Astrocyte of the spinal cord (primary cell): ENCODE measurements around the gene RTRAF.
A peak's percentile ranks its signal among the peaks of the same experiment; 100 is the strongest.

Source experiments
- DNase-seq: peaks from one replicate; pipeline ENCODE4 v3.0.0; 2011; ENCODE audit warnings: low read depth, low spot score
- H3K4me3 ChIP-seq: 2 replicates; pipeline ENCODE4 v1.5.1; 2011; ENCODE audit warnings: low read depth, mild to moderate bottlenecking, low read length, moderate library complexity
- CTCF ChIP-seq: IDR thresholded peaks from 2 replicates; pipeline ENCODE4 v1.5.1; 2012; ENCODE audit warnings: low read depth, mild to moderate bottlenecking, low read length, inconsistent platforms
- in situ Hi-C: cut with HindIII; loops from 2 replicates; pipeline ENCODE4 v1.10.0; 2017; ENCODE audit warnings: low sequenced_read_pairs

The RTRAF gene

DNA sequence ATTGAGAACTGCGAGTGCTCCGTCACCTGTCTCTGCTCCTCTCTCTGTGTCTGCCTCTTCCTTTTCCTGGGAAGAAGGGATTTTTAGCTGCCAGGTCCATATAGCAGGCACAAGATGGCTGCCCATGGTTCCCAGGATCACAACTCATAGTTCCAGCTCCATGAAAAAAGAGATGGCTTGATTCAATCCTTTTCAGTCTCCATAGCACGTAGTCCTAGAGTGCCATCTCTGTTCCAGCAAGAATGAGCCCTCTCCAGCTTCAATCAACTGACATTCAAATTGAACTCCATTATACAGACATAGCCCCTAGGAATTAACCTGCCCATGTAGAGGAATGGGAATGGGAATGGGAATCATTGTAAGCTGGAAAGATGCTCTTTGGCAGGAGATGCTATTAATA lies 34.7 kb upstream of the RTRAF start:
- TF ChIP-seq CTCF, result peak; percentile 4
- in situ Hi-C loops, result no loop called here
- H3K4me3 ChIP-seq, result no peak overlapping the region
- DNase-seq, result no peak

DNA sequence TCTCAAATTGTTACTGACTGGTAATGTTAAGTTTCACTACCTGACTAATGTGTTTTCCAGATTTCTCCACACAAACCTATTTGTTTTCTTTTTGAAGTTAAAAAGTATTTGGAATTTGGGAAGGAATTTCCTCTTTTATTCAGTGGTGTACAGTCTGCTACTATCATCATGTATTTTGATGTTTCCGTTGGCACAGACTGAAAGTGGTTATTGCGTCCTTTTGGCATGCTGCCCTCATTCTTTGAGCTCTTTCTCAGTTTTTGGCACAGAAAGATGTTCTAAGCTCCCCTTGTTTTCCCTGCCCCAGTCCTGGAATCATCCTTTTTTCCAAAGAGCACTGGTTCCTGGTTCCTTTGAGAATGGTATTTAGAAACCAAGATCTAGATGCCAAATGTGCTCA lies 31.4 kb upstream of the RTRAF start:
- H3K4me3 ChIP-seq, result no peak overlapping the region
- in situ Hi-C loops, result no loop called here
- peak; percentile 61 for DNase-seq

DNA sequence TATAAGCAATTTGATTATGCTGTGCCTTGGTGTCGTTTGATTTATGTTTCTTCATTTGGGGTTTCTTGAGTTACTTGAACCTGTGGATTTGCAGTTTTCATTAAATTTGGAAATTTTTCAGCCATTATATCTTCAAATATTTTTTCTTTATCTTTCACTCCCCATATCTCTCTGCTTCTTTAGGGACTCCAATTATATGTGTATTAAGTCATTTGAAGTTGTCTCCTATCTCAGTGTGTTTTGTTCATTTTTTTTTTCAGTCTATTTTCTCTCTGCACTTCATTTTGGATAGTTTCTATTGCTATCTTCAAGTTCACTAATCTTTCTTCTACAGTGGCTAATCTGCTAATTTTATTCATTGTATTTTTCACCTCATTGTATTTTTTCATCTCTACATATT lies 29.4 kb upstream of the RTRAF start:
- no peak for DNase-seq
- H3K4me3 ChIP-seq, result no peak overlapping the region
- TF ChIP-seq CTCF, result no peak
- in situ Hi-C loops, result no loop called here

More for the DNA sequence above, 31.4 kb upstream of the RTRAF start:
- no peak for TF ChIP-seq CTCF

- in situ Hi-C loops, result no loop called here
- H3K4me3 ChIP-seq, result no peak overlapping the region
- DNase-seq, result no peak
- TF ChIP-seq CTCF, result no peak
Measured at GRCh38 chr14:51960866-51961265, 28.5 kb upstream of the RTRAF start.

GRCh38 chr14:51962711-51963110 lies 26.6 kb upstream of the RTRAF start:
- DNase-seq, result no peak
- H3K4me3 ChIP-seq, result no peak overlapping the region
- in situ Hi-C loops, result no loop called here
- no peak for TF ChIP-seq CTCF

GRCh38 chr14:51963286-51963685 lies 26.1 kb upstream of the RTRAF start:
- in situ Hi-C loops, result no loop called here
- H3K4me3 ChIP-seq, result no peak overlapping the region
- TF ChIP-seq CTCF, result no peak
- DNase-seq, result no peak

DNA sequence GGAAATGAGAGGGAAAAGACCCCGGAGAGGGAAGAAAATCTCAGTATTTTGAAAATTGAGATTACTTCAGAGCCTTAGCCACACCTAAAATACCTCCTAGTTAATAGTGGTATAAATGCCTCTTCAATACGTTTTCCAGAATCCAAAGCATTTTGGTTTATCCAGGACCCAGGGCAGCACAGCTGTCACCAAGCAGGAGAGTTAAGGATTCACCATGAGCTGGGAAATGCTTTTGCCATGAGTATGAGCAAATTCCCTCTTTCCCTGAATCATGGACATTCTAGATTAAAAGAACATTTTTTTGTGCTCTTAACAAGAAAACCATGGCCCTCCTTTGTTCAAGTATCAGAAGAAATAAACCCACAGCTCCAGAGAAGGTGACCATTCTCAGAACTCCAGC lies 21.8 kb upstream of the RTRAF start:
- H3K4me3 ChIP-seq, result no peak overlapping the region
- TF ChIP-seq CTCF, result no peak
- DNase-seq, result no peak
- in situ Hi-C loops, result no loop called here
